OCI-LY1 (cell line): ENCODE measurements around the gene ELOVL6.

Source experiments
- EZH2 ChIP-seq: fragments of 200-600 bp; sonication (generic), shearing (Covaris generic); IDR thresholded peaks from 2 replicates; pipeline ENCODE4 v1.8.0; 2017; ENCODE audit warnings: borderline replicate concordance, mixed run types, mild to moderate bottlenecking, antibody characterized with exemption, low read length, moderate library complexity, mixed read lengths
- TF ChIP-seq, protein P1 (sequence below): fragments of 200-600 bp; sonication (generic), shearing (Covaris generic); IDR thresholded peaks from 2 replicates; pipeline ENCODE4 v1.5.1; 2017; ENCODE audit warnings: mild to moderate bottlenecking, antibody characterized with exemption, low read length, moderate library complexity, mixed read lengths

DNA sequence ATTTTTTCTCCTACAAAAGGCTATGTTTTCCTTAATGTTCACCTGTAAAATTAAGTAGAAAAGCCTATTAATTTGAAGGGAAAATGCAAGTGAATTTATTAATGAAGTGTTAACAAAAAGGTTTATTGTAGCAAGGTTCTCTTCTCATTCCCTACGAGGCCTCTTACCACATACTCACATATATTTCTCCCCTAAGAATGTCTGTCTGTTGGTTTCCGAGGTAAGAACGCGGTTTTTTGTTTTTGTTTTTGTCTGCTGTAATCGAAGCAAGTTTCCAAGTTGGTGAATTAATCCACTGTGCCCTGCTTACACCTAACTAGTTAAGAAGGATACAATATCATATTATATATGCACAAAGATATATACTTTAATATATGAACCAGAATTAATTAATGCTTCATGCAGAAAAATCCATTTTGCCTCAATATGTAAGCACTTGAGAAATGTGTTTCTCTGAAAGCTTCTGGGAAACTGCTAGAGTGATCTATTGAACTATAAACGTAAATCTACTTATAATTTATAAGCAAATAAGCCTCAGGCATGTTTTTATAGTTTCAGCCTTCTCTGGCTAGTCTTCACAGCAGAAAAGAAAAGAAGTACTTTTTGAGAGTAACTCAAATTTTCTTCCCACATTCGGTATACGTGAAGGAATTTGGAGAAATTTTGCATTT lies 164.9 kb downstream of the ELOVL6 start:
- no peak for TF ChIP-seq EZH2
- TF ChIP-seq, protein P1, sequence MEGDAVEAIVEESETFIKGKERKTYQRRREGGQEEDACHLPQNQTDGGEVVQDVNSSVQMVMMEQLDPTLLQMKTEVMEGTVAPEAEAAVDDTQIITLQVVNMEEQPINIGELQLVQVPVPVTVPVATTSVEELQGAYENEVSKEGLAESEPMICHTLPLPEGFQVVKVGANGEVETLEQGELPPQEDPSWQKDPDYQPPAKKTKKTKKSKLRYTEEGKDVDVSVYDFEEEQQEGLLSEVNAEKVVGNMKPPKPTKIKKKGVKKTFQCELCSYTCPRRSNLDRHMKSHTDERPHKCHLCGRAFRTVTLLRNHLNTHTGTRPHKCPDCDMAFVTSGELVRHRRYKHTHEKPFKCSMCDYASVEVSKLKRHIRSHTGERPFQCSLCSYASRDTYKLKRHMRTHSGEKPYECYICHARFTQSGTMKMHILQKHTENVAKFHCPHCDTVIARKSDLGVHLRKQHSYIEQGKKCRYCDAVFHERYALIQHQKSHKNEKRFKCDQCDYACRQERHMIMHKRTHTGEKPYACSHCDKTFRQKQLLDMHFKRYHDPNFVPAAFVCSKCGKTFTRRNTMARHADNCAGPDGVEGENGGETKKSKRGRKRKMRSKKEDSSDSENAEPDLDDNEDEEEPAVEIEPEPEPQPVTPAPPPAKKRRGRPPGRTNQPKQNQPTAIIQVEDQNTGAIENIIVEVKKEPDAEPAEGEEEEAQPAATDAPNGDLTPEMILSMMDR = no peak
